Hematopoietic multipotent progenitor cell (in vitro differentiated cells): ENCODE results near the gene TGFBR3. TPM values are rescaled to one million over a fixed set of nuclear protein-coding genes. Genes with fewer than 3 reads are reported as not detected.
"Not testable (repeated sequence)": the region's sequence is repeated elsewhere in the genome, so short reads cannot be mapped to it uniquely, and the experiment has no call there.

Experiments used
- DNase-seq, 3 donors: peaks; one replicate each; pipeline ENCODE4 v3.0.0-alpha.2; 2011 to 2015; ENCODE audit warnings: low read depth in 2 of 3, low spot score in 2 of 3
- small RNA-seq: library from RNA; depleted of rRNA; stranded (forward); fragments of <200 nt; gene quantifications from one replicate; pipeline ENCODE3, GENCODE V24; 2012
- total RNA-seq: library from RNA; depleted of rRNA; stranded (reverse); fragments of >200 nt; gene quantifications from one replicate; pipeline ENCODE4 v1.2.3, GENCODE V29; 2012

Gene TGFBR3
- total RNA-seq, 1 donor = 0.27 TPM

GRCh38 chr1:91666651-91667050 is 219.3 kb downstream of the TGFBR3 start:
- not testable (repeated sequence) for DNase-seq

GRCh38 chr1:91661121-91661520 is 224.8 kb downstream of the TGFBR3 start:
- no peak for DNase-seq

GRCh38 chr1:91660708-91661107 is 225.2 kb downstream of the TGFBR3 start:
- no peak for DNase-seq

- DNase-seq = no peak
Measured at GRCh38 chr1:91655912-91656449, 230.0 kb downstream of the TGFBR3 start.

GRCh38 chr1:91653183-91653582 is 232.8 kb downstream of the TGFBR3 start:
- DNase-seq = no peak

GRCh38 chr1:91651661-91652071 is 234.3 kb downstream of the TGFBR3 start:
- no peak for DNase-seq

- DNase-seq = no peak
Measured at GRCh38 chr1:91651243-91651642, 234.7 kb downstream of the TGFBR3 start.

GRCh38 chr1:91650764-91651163 is 235.2 kb downstream of the TGFBR3 start:
- DNase-seq = no peak

- no peak for DNase-seq
Measured at GRCh38 chr1:91647061-91647460, 238.9 kb downstream of the TGFBR3 start.

GRCh38 chr1:91645031-91645430 is 240.9 kb downstream of the TGFBR3 start:
- DNase-seq = no peak

- no peak for DNase-seq
Measured at GRCh38 chr1:91643431-91643830, 242.5 kb downstream of the TGFBR3 start.

- DNase-seq = no peak
Measured at GRCh38 chr1:91640877-91641526, 244.9 kb downstream of the TGFBR3 start.

GRCh38 chr1:91637539-91637994 is 248.4 kb downstream of the TGFBR3 start:
- DNase-seq = no peak

GRCh38 chr1:91635763-91636162 is 250.2 kb downstream of the TGFBR3 start:
- DNase-seq = no peak

GRCh38 chr1:91633438-91633837 is 252.5 kb downstream of the TGFBR3 start:
- DNase-seq = no peak

GRCh38 chr1:91631718-91632330 is 254.1 kb downstream of the TGFBR3 start:
- no peak for DNase-seq

GRCh38 chr1:91630803-91631202 is 255.1 kb downstream of the TGFBR3 start:
- DNase-seq = no peak

Small RNA genes within 50 kb of the gene (small RNA-seq; reads per million reads assigned to genes)
- gene RN7SL653P = not detected

Other genes with a start within 250 kb of the TGFBR3 start
- not detected for gene BRDT, start 63.2 kb upstream of the TGFBR3 start, total RNA-seq
- gene EPHX4, start 143.8 kb upstream of the TGFBR3 start, total RNA-seq = not detected
- not detected for gene SETSIP, start 189.3 kb upstream of the TGFBR3 start, total RNA-seq
- gene BTBD8, start 194.2 kb upstream of the TGFBR3 start, total RNA-seq = 3.5 TPM